Keratinocyte (primary cell): ENCODE results near the gene TENM4.

Source experiments
- EZH2 ChIP-seq: IDR thresholded peaks from one replicate; pipeline ENCODE4 v1.6.1; 2012; ENCODE audit warnings: inconsistent platforms, mild to moderate bottlenecking, low read length, moderate library complexity
- TF ChIP-seq, protein P1 (sequence below), 3 experiments: IDR thresholded peaks in 1 of 3; conservative IDR thresholded peaks in 1 of 3; optimal IDR thresholded peaks in 1 of 3; 2 replicates in 2 of 3; 3 replicates in 1 of 3; pipeline versions ENCODE3 to v1.5.1; 2011; ENCODE audit warnings: low read length in 3 of 3, mild to moderate bottlenecking in 3 of 3, moderate library complexity in 2 of 3, control low read depth in 1 of 3, inconsistent platforms in 1 of 3; ENCODE audit not compliant: insufficient read depth in 2 of 3; ENCODE audit errors: extremely low read depth in 1 of 3

GRCh38 chr11:78941226-78941851, 499.5 kb downstream of the TENM4 start:
- TF ChIP-seq, protein P1, sequence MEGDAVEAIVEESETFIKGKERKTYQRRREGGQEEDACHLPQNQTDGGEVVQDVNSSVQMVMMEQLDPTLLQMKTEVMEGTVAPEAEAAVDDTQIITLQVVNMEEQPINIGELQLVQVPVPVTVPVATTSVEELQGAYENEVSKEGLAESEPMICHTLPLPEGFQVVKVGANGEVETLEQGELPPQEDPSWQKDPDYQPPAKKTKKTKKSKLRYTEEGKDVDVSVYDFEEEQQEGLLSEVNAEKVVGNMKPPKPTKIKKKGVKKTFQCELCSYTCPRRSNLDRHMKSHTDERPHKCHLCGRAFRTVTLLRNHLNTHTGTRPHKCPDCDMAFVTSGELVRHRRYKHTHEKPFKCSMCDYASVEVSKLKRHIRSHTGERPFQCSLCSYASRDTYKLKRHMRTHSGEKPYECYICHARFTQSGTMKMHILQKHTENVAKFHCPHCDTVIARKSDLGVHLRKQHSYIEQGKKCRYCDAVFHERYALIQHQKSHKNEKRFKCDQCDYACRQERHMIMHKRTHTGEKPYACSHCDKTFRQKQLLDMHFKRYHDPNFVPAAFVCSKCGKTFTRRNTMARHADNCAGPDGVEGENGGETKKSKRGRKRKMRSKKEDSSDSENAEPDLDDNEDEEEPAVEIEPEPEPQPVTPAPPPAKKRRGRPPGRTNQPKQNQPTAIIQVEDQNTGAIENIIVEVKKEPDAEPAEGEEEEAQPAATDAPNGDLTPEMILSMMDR (optimal IDR thresholded peaks at IDR 0.05 in 1 of 3, IDR thresholded peaks at IDR 0.05 in 1 of 3, conservative IDR thresholded peaks at IDR 0.05 in 1 of 3; ENCODE audit: extremely low read depth in 1 of 3, insufficient read depth in 2 of 3, low read length in 3 of 3): no peak
- TF ChIP-seq EZH2: no peak
